Measurements from ENCODE around the gene MBD5.

DNA sequence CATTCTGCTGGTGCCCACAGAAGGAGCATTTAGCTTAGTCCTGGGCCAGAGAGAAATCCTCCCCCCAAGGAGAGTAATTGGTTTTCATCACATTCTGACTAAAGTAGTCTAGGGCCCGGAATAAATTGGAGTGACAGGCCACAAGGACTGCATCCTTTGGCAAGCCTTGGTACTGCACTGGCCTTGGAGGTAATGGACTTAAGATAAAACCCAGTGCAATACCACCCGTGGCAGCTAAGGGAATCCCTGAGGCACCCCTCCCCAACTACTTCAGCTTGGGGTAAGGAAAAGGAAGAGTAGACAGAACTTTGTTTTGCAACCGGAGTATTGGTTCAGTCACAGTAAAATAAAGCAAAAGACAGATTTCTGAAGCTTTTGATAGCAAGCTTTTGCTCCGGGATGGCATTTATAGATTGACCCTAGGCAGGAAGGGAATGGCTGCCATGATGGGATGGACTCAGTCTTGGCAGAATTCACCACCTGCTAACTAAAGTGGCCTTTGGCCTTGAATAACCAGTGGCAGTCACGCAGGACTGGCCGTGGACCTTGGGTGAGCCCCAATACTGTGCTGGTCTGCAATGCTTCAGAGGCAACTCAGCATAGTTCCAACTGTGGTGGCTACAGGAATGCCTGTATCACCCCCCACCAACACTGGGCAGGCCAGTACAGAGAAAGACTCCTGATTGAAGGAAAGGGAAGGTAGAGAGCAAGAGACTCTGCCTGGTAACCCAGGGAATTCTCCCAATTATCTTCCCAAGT is 14.5 kb upstream of the MBD5 start:
- no peak for TF ChIP-seq EZH2phosphoT487 (IDR thresholded peaks at IDR 0.05; ENCODE audit: borderline replicate concordance, low read depth, low read length)
- TF ChIP-seq, protein P1, sequence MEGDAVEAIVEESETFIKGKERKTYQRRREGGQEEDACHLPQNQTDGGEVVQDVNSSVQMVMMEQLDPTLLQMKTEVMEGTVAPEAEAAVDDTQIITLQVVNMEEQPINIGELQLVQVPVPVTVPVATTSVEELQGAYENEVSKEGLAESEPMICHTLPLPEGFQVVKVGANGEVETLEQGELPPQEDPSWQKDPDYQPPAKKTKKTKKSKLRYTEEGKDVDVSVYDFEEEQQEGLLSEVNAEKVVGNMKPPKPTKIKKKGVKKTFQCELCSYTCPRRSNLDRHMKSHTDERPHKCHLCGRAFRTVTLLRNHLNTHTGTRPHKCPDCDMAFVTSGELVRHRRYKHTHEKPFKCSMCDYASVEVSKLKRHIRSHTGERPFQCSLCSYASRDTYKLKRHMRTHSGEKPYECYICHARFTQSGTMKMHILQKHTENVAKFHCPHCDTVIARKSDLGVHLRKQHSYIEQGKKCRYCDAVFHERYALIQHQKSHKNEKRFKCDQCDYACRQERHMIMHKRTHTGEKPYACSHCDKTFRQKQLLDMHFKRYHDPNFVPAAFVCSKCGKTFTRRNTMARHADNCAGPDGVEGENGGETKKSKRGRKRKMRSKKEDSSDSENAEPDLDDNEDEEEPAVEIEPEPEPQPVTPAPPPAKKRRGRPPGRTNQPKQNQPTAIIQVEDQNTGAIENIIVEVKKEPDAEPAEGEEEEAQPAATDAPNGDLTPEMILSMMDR (conservative IDR thresholded peaks at IDR 0.05; ENCODE audit: low read length), result no peak
